Stimulated activated CD8-positive, alpha-beta memory T cell treated with anti-CD3 and anti-CD28 coated beads, Interleukin-7, amount 100 ng/mL, for 1 hour (primary cell): ENCODE results near the gene LBH.
A peak's percentile ranks its signal among the peaks of the same experiment; 100 is the strongest.
"Not testable (repeated sequence)": the region's sequence is repeated elsewhere in the genome, so short reads cannot be mapped to it uniquely, and the experiment has no call there.

Experiments
- DNase-seq, 2 donors: peaks; one replicate each; pipeline ENCODE4 v3.0.0-alpha.2; 2020; ENCODE audit warnings: low read depth in 2 of 2

LBH gene

GRCh38 chr2:30257266-30258214 is 26.2 kb downstream of the LBH start:
- no peak for DNase-seq

- DNase-seq, result no peak
Measured at GRCh38 chr2:30259071-30259470, 27.7 kb downstream of the LBH start.

DNA sequence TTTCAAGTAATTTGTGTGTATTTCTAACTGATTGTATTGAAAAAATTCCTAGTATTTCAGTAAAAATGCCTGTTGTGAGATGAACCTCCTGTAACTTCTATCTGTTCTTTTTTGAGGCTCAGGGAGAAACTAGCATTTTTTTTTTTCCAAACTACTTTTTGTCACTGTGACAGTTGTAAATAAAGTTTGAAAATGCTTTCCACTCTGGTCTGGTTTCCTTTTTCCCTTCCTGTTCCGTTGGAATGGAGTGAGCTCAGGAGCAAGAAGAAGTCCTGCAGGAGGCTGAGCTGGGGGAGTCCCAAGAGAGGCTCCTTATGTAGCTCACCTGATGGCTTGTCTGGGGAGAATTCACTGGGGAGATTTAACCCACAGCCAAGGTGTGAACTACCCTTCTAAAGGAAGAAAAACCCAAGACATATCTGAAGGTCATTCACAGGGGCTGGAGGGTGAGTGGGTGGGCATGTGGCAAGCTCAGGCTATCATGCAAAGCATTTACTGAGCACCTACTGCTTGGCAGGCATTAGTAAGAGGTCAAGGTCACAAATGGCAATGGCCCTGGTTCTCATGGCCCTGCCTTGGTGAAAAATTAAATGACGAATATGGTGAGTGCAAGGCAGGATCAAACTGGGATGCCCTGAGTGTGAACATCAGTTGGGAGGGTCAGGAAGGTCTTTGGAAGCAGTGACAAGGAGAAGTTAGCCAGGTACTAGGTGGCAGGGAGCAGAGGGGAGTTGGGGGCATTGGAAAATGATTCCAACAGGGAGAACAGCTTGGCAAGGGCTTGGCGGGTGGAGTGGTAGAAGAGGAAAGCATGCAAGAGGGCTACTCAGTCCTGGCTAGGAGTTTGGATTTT is 28.7 kb downstream of the LBH start:
- no peak for DNase-seq

DNA sequence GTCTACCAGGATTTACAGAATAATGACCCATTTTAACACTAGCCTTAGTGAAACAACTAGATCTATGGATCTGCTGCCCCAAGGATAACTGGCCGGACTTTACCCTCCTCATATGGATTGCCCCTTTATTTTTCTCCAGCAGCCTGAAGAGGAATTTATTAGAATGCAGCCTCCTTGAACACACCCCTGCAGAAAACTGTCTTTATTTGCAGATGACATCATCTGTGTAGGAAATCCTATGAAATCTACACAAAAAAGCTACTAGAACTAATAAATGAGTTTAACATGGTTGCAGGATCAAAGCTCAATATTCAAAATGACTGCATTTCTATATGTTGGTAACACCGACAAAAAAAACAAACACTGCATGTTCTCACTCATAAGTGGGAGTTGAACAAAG is 29.6 kb downstream of the LBH start:
- no peak for DNase-seq

DNA sequence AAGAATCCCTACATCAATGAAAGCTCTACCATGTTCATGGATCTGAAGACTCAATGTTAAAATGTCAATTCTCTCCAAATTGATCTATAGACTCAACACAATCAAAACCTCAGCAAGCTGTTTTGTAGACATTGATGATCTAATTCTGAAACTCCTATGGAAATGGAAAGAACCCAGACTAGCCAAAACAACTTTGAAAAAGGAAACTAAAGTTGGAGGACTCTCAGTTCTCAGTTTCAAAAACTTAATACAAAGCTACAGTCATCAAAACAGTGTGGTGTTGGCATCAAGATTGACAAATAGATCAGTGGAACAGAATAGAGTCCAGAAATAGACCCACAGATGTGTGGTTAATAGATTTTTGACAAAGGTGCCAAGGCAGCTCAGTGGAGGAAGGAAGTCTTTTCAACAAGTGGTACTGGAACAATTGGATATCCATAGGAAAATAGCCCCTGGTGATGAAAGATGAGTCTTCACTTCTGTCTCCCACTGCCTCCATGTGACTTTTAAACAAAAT is 30.4 kb downstream of the LBH start:
- DNase-seq, result no peak

DNA sequence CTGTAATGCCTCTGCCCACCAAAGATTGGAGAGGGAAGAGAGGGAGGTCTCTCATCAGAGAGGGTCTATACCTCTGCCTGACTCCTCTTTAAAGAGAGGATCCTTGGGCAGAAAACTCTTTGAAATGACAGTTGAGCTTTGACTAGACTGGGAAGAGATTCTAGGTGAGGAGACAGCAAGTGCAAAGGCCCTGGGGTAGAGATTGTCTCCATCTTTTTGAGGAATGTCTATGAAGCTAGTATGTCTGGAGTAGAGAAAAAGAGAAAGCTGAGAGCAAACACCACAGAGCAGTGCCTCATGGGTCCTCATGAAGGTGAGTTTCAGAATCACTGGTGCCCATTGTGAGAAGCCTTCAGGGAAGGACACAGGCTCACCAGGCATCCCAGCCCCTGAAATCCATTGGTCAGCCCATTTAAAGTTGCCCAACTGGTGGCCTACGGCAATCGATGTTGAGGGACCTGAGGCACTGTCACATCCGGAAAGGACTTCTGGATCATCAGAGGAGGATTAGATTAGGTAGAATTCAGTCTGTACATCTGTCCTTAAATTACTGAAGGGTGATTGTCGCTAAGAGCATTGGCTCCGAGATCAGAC is 31.5 kb downstream of the LBH start:
- DNase-seq, result no peak

GRCh38 chr2:30264274-30264673 is 32.9 kb downstream of the LBH start:
- no peak for DNase-seq

DNA sequence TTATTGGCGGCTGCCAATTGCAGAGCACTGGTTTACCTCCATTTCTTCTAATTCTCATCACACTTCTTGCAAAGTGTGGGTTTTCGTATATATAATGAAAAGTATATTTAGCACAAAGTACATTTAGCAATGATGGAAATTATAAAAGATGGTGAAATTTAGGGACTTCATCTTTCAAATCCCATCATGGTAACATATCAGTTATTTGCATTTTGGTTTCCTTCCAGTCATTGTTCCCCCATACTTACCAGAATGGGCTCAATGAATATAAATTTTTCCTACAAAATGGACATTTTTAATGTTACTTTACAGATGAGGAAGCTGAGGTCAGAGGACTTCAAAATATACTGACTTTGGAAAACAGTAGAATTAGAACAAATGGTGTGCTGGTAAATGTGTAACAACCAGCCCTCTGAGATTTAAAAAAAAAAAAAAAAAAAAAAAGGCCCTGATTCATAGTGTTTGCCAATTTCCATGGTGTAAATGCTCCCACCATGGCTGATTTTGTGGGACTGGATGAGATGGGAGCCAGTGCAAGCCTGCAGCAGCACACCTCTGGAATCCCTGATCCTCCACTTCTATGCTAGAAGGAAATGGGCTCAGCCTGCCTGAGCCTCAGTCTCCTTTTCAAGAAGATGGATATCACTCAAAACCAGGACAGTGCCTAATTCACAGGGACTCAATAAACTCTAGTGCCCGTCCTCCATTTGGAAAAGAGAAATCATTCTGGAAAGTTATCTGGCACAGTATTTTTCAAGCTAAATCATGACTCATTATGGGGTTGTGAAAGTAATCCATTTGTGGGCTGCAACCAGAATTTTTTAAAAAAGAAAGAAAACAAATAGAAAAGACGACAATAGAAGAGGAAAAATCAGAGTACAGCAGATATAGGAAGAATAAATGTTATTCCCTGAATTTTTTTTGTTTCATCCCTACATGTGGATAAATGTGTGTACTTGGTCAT is 34.0 kb downstream of the LBH start:
- DNase-seq, result no peak

DNA sequence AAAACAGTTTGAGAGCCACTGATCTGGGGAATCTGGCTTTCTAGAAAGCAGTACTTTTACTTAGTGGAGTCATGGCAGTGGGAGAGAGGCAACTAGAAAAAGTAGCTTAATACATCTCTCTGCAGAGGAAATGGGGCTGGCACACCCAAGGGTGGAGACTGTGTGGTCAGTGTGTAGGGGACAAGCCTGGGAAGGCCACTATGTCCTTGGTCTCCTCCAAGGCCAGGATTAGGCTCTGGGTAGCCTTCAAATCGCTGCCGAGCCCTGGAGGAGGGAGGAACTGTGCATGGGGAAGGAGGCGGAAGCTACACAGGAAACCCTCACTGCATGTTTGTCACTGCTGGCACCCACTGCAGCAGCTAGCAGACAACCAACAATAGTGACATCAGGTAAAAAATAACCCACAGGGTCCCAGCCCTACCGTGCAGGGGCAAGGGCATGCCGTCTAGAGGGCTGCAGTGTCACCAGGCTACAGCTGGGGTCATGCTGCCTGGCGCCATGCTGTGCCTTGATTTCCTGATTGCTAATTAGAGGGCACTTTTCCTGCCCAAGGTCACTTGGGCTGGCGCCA is 34.8 kb downstream of the LBH start:
- peak in 1 of 2 donors; percentile 22 for DNase-seq

DNA sequence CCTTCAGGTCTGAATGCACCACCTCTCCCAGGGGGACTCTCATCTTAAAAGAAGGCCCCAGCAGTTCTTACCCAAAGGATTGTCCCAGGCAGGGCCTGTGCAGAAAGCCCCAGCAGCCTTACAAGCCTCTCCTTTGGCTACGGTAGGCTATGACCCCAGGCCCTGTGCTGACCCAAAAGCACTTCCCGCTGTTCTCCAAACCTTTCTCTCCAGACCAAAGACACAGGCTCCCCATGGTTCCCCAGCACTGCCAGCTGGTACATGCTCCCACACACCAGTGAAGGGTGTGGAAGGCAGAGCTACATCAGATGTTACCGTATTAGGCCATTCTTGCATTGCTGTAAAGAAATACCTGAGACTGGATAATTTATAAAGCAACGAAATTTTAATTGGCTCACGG is 35.4 kb downstream of the LBH start:
- no peak for DNase-seq

GRCh38 chr2:30267161-30267975 is 36.0 kb downstream of the LBH start:
- DNase-seq, result no peak

DNA sequence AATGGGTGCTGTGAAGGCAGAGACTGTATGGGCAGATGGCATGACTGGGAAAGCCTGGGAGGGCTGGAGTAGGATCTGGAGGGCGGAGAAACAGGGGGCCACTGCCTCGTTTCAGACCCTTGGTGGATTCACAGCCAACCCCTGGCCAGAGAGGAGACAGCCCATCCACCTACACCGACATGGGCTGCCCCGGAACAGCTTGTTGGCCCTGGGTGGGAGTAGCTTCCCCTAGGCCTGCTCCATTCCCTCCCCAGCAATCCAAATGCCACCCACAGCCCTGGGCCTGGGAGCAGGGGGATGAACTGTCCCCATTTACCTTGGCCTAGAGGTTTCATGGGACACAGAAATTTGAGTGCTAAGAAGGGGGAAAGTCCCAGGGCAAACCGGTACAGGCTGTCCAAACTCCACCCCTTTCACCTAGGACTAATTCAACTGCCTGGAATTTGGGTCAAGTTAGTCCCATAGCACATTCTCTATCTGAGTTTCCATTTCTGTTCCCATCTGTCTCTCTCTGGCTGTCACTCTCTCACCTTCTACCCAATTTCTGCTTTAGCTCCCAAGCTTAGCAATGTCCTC is 37.0 kb downstream of the LBH start:
- no peak for DNase-seq

DNA sequence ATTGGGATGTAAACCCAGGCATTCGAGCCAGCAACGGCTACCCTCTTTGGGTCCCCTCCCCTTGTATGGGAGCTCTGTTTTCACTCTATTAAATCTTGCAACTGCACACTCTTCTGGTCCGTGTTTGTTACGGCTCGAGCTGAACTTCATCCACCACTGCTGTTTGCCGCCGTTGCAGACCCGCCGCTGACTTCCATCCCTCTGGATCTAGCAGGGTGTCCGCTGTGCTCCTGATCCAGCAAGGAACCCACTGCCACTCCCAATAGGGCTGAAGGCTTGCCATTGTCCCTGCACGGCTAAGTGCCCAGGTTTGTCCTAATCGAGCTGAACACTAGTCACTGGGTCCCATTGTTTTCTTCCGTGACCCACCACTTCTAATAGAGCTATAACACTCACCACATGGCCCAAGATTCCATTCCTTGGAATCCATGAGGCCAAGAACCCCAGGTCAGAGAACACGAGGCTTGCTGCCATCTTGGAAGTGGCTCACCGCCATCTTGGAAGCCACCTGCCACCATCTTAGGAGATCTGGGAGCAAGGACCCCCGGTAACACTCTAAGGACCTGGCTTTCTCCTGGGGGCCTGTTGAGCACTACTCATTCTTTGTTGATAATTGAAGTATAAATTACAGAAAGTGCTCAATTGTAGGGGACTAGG is 37.9 kb downstream of the LBH start:
- DNase-seq, result not testable (repeated sequence)

DNA sequence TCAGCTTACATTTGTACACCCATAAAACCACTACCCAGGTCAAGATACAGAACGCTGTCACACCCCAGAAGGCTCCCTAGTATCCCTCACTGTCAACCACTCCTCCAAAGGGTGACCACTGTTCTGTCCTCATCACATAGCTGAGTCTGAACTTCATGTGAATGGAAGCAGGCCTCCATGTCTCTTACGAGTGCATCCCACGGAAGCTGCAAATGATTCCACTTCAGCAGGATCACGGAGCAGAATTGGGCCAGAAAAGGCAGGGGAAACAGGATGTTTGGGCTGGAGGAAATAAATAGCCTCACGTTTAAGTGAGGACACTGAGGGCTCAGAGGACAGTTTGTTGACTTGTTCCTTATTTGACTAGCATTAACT is 38.4 kb downstream of the LBH start:
- no peak for DNase-seq

DNA sequence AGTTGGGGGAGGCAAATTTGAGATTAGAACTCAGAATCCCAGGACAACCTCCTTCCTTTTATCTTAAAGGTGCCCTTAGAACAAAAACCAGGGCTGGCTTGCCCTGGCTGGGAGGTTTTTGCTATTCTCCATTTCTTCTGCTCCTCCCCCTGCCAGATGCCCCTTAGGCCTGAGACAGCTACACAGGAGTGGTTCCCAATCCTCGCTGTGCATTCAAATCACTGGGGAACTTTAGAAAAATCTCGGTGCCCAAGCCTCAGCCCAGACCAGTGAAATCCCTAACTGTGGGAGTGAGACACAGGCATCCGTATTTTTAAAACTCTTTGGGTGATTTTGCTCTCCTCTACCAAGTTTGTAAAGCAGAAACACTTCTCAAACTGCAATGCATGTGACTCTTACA is 38.8 kb downstream of the LBH start:
- DNase-seq, result no peak

DNA sequence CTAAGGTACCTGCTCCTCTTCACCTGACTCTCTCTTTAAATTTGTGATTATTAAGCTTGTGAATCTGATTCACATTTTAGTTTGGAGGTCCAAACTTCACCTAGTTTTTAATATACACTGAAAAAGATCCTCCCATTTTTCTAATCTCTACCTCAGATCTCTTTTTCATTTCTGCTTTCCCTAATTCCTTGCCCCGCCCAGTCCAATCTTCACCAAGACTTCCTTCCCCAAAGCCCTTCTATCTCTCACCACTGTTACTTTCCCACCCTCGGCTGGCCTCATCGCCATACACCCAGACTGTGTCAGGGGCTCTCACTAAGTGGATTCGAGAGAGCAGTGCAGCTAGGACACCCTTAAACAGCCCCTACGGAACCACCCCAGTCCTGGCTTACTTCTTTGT is 40.0 kb downstream of the LBH start:
- DNase-seq, result no peak

- no peak for DNase-seq
Measured at GRCh38 chr2:30272286-30272685, 41.0 kb downstream of the LBH start.

DNA sequence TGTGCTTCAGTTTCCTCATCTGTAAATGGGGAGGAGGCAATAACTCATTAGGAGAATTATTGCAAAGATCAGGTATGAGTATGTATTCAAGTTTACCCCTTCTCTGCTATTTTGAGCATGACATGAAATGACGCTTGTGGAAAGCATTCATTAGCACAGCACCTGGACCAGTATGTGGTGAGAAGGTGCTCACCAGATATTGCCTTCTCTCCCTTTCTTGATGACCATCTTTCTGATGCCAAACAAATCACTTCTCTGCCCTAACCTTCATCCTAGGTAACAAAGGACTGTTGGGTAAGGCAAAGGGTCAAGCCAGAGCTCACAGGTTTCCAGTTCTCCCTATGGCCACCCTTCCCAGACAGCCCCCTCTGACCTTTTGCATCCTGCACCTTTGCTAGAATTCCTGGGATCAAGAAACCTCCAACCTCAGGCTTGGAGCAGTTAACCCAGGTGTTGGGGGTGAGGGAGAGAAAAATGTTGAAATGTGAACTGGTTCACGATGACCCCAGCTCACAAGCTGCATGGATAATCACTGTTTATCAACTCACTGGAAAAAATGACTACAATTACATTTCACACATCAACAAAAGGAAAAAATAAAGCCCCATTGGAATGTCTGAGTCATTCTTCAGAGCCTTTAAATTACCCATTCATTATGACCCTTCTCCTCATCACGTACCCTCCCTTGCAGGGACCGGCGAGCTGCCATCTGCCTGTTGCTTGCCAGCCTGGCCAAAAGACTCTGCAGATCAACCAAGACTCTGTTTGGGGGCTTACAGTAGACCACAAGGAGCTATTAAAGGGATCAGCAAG is 41.6 kb downstream of the LBH start:
- no peak for DNase-seq
